ENCODE data around the gene PLAAT3.

Gene PLAAT3

GRCh38 chr11:63609536-63609935, 4.7 kb downstream of the PLAAT3 start:
- H3K4me3 ChIP-seq (ENCODE audit: low read depth, low read length) = no peak overlapping the region
- no peaks in the 10 kb centered on the region for H3K4me1 ChIP-seq (ENCODE audit: control insufficient read depth, insufficient read depth, low read length)
- H3K36me3 ChIP-seq (ENCODE audit: control insufficient read depth in 2 of 2, insufficient read depth in 1 of 2, low read length in 2 of 2) = no peaks in the 10 kb centered on the region
- TF ChIP-seq, protein P1, sequence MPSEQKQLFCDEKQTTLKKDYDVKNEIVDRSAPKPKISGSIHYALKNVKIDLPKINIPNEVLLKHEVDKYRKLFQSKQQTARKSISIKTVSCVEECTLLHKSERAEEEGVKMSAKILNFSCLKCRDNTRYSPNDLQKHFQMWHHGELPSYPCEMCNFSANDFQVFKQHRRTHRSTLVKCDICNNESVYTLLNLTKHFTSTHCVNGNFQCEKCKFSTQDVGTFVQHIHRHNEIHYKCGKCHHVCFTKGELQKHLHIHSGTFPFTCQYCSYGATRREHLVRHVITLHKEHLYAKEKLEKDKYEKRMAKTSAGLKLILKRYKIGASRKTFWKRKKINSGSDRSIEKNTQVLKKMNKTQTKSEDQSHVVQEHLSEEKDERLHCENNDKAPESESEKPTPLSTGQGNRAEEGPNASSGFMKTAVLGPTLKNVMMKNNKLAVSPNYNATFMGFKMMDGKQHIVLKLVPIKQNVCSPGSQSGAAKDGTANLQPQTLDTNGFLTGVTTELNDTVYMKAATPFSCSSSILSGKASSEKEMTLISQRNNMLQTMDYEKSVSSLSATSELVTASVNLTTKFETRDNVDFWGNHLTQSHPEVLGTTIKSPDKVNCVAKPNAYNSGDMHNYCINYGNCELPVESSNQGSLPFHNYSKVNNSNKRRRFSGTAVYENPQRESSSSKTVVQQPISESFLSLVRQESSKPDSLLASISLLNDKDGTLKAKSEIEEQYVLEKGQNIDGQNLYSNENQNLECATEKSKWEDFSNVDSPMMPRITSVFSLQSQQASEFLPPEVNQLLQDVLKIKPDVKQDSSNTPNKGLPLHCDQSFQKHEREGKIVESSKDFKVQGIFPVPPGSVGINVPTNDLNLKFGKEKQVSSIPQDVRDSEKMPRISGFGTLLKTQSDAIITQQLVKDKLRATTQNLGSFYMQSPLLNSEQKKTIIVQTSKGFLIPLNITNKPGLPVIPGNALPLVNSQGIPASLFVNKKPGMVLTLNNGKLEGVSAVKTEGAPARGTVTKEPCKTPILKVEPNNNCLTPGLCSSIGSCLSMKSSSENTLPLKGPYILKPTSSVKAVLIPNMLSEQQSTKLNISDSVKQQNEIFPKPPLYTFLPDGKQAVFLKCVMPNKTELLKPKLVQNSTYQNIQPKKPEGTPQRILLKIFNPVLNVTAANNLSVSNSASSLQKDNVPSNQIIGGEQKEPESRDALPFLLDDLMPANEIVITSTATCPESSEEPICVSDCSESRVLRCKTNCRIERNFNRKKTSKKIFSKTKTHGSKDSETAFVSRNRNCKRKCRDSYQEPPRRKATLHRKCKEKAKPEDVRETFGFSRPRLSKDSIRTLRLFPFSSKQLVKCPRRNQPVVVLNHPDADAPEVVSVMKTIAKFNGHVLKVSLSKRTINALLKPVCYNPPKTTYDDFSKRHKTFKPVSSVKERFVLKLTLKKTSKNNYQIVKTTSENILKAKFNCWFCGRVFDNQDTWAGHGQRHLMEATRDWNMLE (tag by site-specific recombination; conservative IDR thresholded peaks at IDR 0.05; ENCODE audit: low read depth) = no peak
- TF ChIP-seq ZNF169 (tag by site-specific recombination; IDR thresholded peaks at IDR 0.05) (no peak), ZNF433 (tag by site-specific recombination; IDR thresholded peaks at IDR 0.05; ENCODE audit: low read depth) (no peak), ZNF48 (tag by site-specific recombination; IDR thresholded peaks at IDR 0.05) (no peak), ZNF596 (tag by site-specific recombination; IDR thresholded peaks at IDR 0.05) (no peak), ZNF112 (tag by site-specific recombination; IDR thresholded peaks at IDR 0.05) (no peak), KLF1 (tag by site-specific recombination; IDR thresholded peaks at IDR 0.05) (no peak), ZNF513 (tag by site-specific recombination; IDR thresholded peaks at IDR 0.05) (no peak), ZIC2 (tag by site-specific recombination; IDR thresholded peaks at IDR 0.05) (no peak), ZNF664 (tag by site-specific recombination; IDR thresholded peaks at IDR 0.05) (no peak), PRDM1 (tag by site-specific recombination; IDR thresholded peaks at IDR 0.05) (no peak), ZNF398 (tag by site-specific recombination; IDR thresholded peaks at IDR 0.05) (no peak), GLI4 (tag by site-specific recombination; IDR thresholded peaks at IDR 0.05) (no peak), HOXD13 (CRISPR knock-in tag; IDR thresholded peaks at IDR 0.05; ENCODE audit: borderline replicate concordance) (no peak), ZBTB6 (tag by site-specific recombination; IDR thresholded peaks at IDR 0.05) (no peak)
- ChIA-PET POLR2A (no interaction called here), CTCF (interaction anchor here (0.6 to 1.2 kb wide), 2 partner anchors 62 to 525 kb away, joined by 3 to 5 read pairs; partner anchors contain the start of gene ATL3)
- H3K9me3 ChIP-seq (ENCODE audit: control insufficient read depth, insufficient read depth, low read depth, low read length) = no peaks in the 10 kb centered on the region
- H3K27ac ChIP-seq (ENCODE audit: extremely low read depth, low read depth, low read length) = no peak overlapping the region
